NCI-H1105 treated with DMSO at 0.1 percent for 48 hours (cell line): Measurements from ENCODE around the gene SPAG17.

Source experiments
- DNase-seq: peaks from one replicate; lab custom pipeline; 2025; lab: John Stamatoyannopoulos, UW

Gene SPAG17

GRCh38 chr1:118160806-118161205 lies 24.2 kb downstream of the SPAG17 start:
- DNase-seq: no peak

GRCh38 chr1:118159569-118159968 lies 25.5 kb downstream of the SPAG17 start:
- no peak for DNase-seq

- DNase-seq: no peak
Measured at GRCh38 chr1:118158924-118159323, 26.1 kb downstream of the SPAG17 start.

GRCh38 chr1:118157506-118157905 lies 27.5 kb downstream of the SPAG17 start:
- DNase-seq: no peak

GRCh38 chr1:118155106-118155505 lies 29.9 kb downstream of the SPAG17 start:
- DNase-seq: no peak

- peak; percentile 20 for DNase-seq
Measured at GRCh38 chr1:118154220-118154619, 30.8 kb downstream of the SPAG17 start.

- DNase-seq: no peak
Measured at GRCh38 chr1:118151312-118151937, 33.6 kb downstream of the SPAG17 start.

GRCh38 chr1:118149799-118150198 lies 35.2 kb downstream of the SPAG17 start:
- no peak for DNase-seq

GRCh38 chr1:118148034-118148433 lies 37.0 kb downstream of the SPAG17 start:
- DNase-seq: no peak

- DNase-seq: no peak
Measured at GRCh38 chr1:118147522-118147921, 37.5 kb downstream of the SPAG17 start.

GRCh38 chr1:118145721-118146120 lies 39.3 kb downstream of the SPAG17 start:
- DNase-seq: no peak

GRCh38 chr1:118144684-118145083 lies 40.3 kb downstream of the SPAG17 start:
- DNase-seq: no peak

GRCh38 chr1:118143831-118144230 lies 41.2 kb downstream of the SPAG17 start:
- DNase-seq: no peak

GRCh38 chr1:118143121-118143520 lies 41.9 kb downstream of the SPAG17 start:
- DNase-seq: no peak

- no peak for DNase-seq
Measured at GRCh38 chr1:118142546-118142945, 42.5 kb downstream of the SPAG17 start.

GRCh38 chr1:118137900-118138299 lies 47.1 kb downstream of the SPAG17 start:
- no peak for DNase-seq

- no peak for DNase-seq
Measured at GRCh38 chr1:118136187-118136941, 48.7 kb downstream of the SPAG17 start.

- no peak for DNase-seq
Measured at GRCh38 chr1:118132000-118132399, 53.0 kb downstream of the SPAG17 start.

GRCh38 chr1:118128761-118129160 lies 56.3 kb downstream of the SPAG17 start:
- DNase-seq: no peak

GRCh38 chr1:118124064-118124463 lies 61.0 kb downstream of the SPAG17 start:
- no peak for DNase-seq

- no peak for DNase-seq
Measured at GRCh38 chr1:118123116-118123839, 61.8 kb downstream of the SPAG17 start.

GRCh38 chr1:118122234-118123004 lies 62.6 kb downstream of the SPAG17 start:
- DNase-seq: no peak
